Neuron (in vitro differentiated cells): ENCODE results near the gene ZNF691.

Experiments
- H2AFZ ChIP-seq: one replicate; pipeline ENCODE4 v1.6.1; 2013; ENCODE audit warnings: low read depth, mild to moderate bottlenecking, inconsistent platforms, low read length, moderate library complexity
- H3K27me3 ChIP-seq: one replicate; pipeline ENCODE4 v1.6.1; 2013; ENCODE audit warnings: low read length; ENCODE audit not compliant: insufficient read depth
- H3K36me3 ChIP-seq: one replicate; pipeline ENCODE4 v1.6.1; 2013; ENCODE audit warnings: low read length; ENCODE audit not compliant: insufficient read depth
- H3K4me1 ChIP-seq: one replicate; pipeline ENCODE4 v1.6.1; 2013; ENCODE audit warnings: low read length; ENCODE audit not compliant: insufficient read depth
- H3K4me3 ChIP-seq: 2 replicates; pipeline ENCODE4 v1.5.1; 2013; ENCODE audit warnings: mild to moderate bottlenecking, low read length, moderate library complexity
- H3K9me3 ChIP-seq: one replicate; pipeline ENCODE4 v1.6.1; 2013; ENCODE audit warnings: low read length

Gene ZNF691

DNA sequence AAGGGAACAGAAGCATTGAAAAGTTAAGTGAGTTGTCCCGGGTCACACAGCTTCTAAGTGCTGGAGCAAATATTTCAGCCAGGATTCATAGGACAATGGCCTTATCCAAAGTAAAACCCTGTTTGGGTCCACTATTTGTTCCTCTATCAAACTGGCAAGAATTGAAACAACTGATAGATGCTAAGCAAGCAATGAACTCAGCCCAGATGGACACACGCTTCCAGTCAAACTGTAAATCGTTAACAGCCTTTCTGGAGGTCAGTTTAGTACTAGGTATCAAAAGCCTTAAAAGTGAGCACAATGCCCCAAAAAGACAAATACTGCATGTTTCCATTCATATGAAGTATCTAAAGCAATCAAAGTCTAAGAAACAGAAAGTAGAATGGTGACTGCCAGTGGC, 28.4 kb upstream of the ZNF691 start:
- Histone ChIP-seq H3K4me1 (peaks cover 12% of the 10 kb centered on the region), H2AFZ (peak overlapping the region; percentile 77), H3K36me3 (peaks cover 12% of the 10 kb centered on the region), H3K9me3 (no peaks in the 10 kb centered on the region), H3K4me3 (peak overlapping the region; percentile 89), H3K27me3 (no peaks in the 10 kb centered on the region)

- no peaks in the 10 kb centered on the region for H3K36me3 ChIP-seq
- no peak overlapping the region for H2AFZ ChIP-seq
- no peak overlapping the region for H3K4me3 ChIP-seq
- H3K4me1 ChIP-seq: peaks cover 12% of the 10 kb centered on the region
- H3K27me3 ChIP-seq: no peaks in the 10 kb centered on the region
- no peaks in the 10 kb centered on the region for H3K9me3 ChIP-seq
Observed at GRCh38 chr1:42820813-42821212, 25.6 kb upstream of the ZNF691 start.

DNA sequence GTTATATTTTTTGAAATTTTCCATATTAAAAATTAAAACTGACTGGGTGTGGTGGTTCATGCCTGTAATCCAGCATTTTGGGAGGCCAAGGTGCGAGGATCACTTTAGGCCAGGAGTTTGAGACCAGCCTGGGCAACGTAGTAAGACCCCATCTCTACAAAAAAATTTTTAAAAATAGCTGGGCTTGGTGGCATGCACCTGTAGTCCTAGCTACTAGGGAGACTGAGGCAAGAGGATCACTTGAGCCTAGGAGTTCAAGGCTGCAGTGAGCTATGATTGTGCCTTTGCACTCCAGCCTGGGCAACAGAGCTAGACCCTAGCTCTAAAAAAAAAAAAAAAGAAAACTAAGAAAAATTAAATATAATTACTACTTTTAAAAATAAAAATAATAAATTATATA, 24.7 kb upstream of the ZNF691 start:
- no peaks in the 10 kb centered on the region for H3K9me3 ChIP-seq
- no peaks in the 10 kb centered on the region for H3K36me3 ChIP-seq
- H3K4me1 ChIP-seq: peaks cover 4% of the 10 kb centered on the region
- no peak overlapping the region for H2AFZ ChIP-seq
- no peaks in the 10 kb centered on the region for H3K27me3 ChIP-seq
- H3K4me3 ChIP-seq: no peak overlapping the region

DNA sequence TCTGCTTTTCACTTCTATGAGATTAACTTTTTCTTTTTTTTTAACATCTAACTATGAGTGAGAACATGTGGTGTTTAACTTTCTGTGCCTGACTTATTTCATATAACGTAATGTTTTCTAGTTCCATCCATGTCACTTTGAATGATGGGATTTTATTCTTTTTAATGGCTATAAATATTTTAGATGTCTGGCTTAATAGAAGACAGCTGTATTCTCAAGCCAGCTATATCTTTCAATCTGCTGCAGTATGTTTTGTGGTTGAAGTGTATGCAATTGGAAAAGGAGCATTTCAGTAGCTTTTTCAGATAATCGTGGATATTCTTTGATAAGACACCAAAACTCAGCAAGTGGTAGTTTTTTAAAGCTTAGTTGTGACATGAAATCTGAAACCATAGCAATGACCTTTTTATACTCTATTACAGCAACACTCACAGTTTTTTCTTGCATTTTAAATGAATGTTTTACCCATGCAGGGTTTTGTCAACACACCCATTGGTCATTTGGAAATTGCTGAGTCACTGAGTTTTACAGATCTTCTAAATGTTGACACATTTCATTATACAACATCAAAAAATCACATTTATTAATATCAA, 23.5 kb upstream of the ZNF691 start:
- H3K36me3 ChIP-seq: no peaks in the 10 kb centered on the region
- H2AFZ ChIP-seq: no peak overlapping the region
- peaks cover 4% of the 10 kb centered on the region for H3K4me1 ChIP-seq
- no peaks in the 10 kb centered on the region for H3K9me3 ChIP-seq
- H3K4me3 ChIP-seq: no peak overlapping the region
- no peaks in the 10 kb centered on the region for H3K27me3 ChIP-seq

- no peaks in the 10 kb centered on the region for H3K36me3 ChIP-seq
- no peak overlapping the region for H2AFZ ChIP-seq
- H3K9me3 ChIP-seq: no peaks in the 10 kb centered on the region
- no peaks in the 10 kb centered on the region for H3K27me3 ChIP-seq
- H3K4me3 ChIP-seq: no peak overlapping the region
- H3K4me1 ChIP-seq: peaks cover 8% of the 10 kb centered on the region
Observed at GRCh38 chr1:42824481-42825035, 21.9 kb upstream of the ZNF691 start.

DNA sequence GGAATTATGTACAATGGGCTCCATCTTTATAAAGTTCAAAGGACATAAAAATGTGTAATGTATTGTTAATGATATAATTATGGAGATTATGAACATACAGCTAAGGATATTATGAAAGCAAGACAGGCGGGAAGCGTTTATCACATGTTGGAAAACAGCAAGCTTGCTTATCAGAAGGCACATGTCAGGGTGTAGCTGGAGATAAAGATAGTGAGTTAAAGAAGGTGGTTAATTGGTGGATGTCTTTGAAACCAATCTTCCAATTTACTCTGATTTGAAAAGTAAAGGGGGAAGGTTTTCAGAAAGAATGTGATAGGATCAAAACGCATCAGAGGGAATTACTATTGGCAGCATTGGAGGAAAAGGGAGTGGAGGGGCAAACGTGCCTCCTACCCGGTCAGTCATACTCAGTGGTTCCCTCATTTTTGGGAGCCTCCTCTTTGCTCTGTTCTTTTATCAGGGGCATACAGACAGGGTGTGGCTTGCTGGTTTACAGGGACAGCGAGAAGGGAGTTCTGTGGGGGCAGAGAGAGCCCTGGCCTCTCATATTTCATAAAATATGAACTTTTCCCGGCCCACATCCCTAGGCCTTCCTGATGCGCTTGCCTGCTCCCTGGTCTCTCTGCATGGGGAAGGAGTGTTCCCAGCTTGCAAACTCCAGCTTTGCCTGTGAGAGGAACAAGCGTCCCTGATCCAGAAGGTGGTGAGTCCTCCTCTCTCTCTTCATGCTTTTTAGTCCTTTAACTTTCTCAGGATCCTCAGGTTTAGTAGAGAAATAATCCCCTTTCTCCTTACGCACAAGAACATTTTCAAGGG, 21.2 kb upstream of the ZNF691 start:
- Histone ChIP-seq H3K4me3 (no peak overlapping the region), H3K9me3 (no peaks in the 10 kb centered on the region), H2AFZ (no peak overlapping the region), H3K4me1 (peaks cover 8% of the 10 kb centered on the region), H3K36me3 (no peaks in the 10 kb centered on the region), H3K27me3 (no peaks in the 10 kb centered on the region)

DNA sequence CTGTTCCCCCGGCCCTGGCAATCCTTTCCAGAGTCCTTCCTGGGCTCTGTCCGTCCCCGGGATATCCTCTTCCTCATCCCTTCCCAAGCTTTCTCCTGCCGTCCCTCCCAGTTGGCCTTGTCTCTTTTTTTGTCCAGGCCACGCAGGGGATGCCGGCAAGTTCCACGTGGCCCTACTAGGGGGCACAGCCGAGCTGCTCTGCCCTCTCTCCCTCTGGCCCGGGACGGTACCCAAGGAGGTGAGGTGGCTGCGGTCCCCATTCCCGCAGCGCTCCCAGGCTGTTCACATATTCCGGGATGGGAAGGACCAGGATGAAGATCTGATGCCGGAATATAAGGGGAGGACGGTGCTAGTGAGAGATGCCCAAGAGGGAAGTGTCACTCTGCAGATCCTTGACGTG, 15.8 kb upstream of the ZNF691 start:
- Histone ChIP-seq H3K4me1 (peaks cover 4% of the 10 kb centered on the region), H3K4me3 (no peak overlapping the region), H3K27me3 (no peaks in the 10 kb centered on the region), H3K9me3 (no peaks in the 10 kb centered on the region), H2AFZ (no peak overlapping the region), H3K36me3 (no peaks in the 10 kb centered on the region)

GRCh38 chr1:42831273-42831672, 15.1 kb upstream of the ZNF691 start:
- Histone ChIP-seq H3K4me3 (no peak overlapping the region), H3K27me3 (no peaks in the 10 kb centered on the region)

GRCh38 chr1:42832641-42833240, 13.7 kb upstream of the ZNF691 start:
- Histone ChIP-seq H2AFZ (no peak overlapping the region), H3K27me3 (no peaks in the 10 kb centered on the region), H3K4me3 (no peak overlapping the region), H3K4me1 (peaks cover 4% of the 10 kb centered on the region), H3K9me3 (no peaks in the 10 kb centered on the region), H3K36me3 (no peaks in the 10 kb centered on the region)

More at GRCh38 chr1:42831273-42831672, 15.1 kb upstream of the ZNF691 start:
- no peaks in the 10 kb centered on the region for H3K36me3 ChIP-seq
- H3K9me3 ChIP-seq: no peaks in the 10 kb centered on the region
- H2AFZ ChIP-seq: no peak overlapping the region
- peaks cover 4% of the 10 kb centered on the region for H3K4me1 ChIP-seq

DNA sequence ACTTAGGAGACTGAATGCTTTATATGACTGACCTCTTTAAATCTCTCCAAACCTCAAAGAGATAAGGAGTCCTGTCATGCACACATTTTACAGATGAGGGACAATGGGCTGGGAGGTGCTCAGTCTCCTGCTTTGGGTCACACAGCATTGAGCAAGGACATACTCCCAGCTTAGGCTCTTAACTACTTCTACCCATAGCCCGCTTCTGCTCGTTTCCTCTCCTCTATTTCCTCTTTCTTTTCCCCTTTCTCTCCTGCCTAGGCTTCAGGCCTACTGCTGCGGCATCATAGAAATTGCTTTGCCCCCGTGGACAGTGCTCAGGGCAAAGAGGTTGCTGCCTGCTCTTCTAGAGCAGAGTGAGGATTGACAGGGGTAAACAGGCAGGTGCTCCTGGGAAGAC, 12.4 kb upstream of the ZNF691 start:
- H2AFZ ChIP-seq: no peak overlapping the region
- H3K4me1 ChIP-seq: peaks cover 4% of the 10 kb centered on the region
- H3K27me3 ChIP-seq: no peaks in the 10 kb centered on the region
- no peaks in the 10 kb centered on the region for H3K36me3 ChIP-seq
- H3K4me3 ChIP-seq: no peak overlapping the region
- no peaks in the 10 kb centered on the region for H3K9me3 ChIP-seq

- Histone ChIP-seq H3K9me3 (no peaks in the 10 kb centered on the region), H3K36me3 (no peaks in the 10 kb centered on the region), H3K27me3 (no peaks in the 10 kb centered on the region), H2AFZ (no peak overlapping the region), H3K4me3 (no peak overlapping the region), H3K4me1 (no peaks in the 10 kb centered on the region)
Observed at GRCh38 chr1:42834803-42835202, 11.6 kb upstream of the ZNF691 start.

DNA sequence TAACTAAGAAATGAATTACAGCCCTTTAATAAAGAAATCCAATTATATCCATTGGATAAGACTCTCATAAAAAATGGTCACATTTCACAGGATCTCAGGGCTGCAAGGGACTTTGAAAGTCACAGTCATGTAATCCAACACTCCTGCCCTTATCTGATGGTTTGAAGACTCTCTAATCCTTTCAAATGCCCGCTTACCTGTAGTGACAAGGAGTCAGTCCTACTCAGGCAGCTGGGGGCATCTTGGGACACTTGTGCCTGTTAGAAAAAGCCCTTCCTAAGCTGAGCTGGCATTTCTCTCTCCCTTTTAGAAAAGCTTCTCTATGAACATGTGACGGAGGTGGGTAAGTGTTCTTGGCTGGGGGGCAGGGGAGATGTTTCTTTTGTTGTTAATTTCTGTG, 11.0 kb upstream of the ZNF691 start:
- H2AFZ ChIP-seq: no peak overlapping the region
- H3K9me3 ChIP-seq: no peaks in the 10 kb centered on the region
- H3K4me3 ChIP-seq: no peak overlapping the region
- H3K4me1 ChIP-seq: no peaks in the 10 kb centered on the region
- H3K27me3 ChIP-seq: no peaks in the 10 kb centered on the region
- H3K36me3 ChIP-seq: no peaks in the 10 kb centered on the region

- Histone ChIP-seq H3K36me3 (no peaks in the 10 kb centered on the region), H3K4me3 (no peak overlapping the region), H3K9me3 (no peaks in the 10 kb centered on the region), H3K4me1 (no peaks in the 10 kb centered on the region), H3K27me3 (no peaks in the 10 kb centered on the region), H2AFZ (no peak overlapping the region)
Observed at GRCh38 chr1:42837709-42838108, 8.7 kb upstream of the ZNF691 start.
